Prostate gland (tissue), 2 donors: Measurements from ENCODE around the gene ASIC1.

Source experiments
- CTCF ChIP-seq, 4 experiments: fragments of 200-600 bp in 2 of 4; fragments of 450-650 bp in 2 of 4; sonication (generic) in 2 of 4; IDR thresholded peaks; 1 replicate in 3 of 4; 2 replicates in 1 of 4; pipeline ENCODE4 v1.5.1; 2016 to 2019; ENCODE audit warnings: antibody characterized with exemption in 4 of 4, mild to moderate bottlenecking in 2 of 4, moderate library complexity in 2 of 4
- POLR2AphosphoS5 ChIP-seq: sonication (generic); formaldehyde crosslinking; IDR thresholded peaks from one replicate; pipeline ENCODE4 v1.6.1; 2017; ENCODE audit warnings: antibody characterized with exemption

- TF ChIP-seq CTCF (IDR thresholded peaks at IDR 0.05) (no peak), POLR2AphosphoS5 (no peak)
These were observed 62.0 kb downstream of the ASIC1 start for GRCh38 chr12:50119387-50119786.
